A549 (cell line): ENCODE data around the gene MNX1.

Experiments
- CEBPB ChIP-seq, 2 experiments: fragments of >200 bp in 1 of 2; sonication (Bioruptor Twin) in 1 of 2; formaldehyde crosslinking in 1 of 2; IDR thresholded peaks; 2 replicates each; pipeline ENCODE4 v1.6.1; 2012 to 2016
- EP300 ChIP-seq, 2 experiments: fragments of >200 bp; sonication (Bioruptor Twin); formaldehyde crosslinking; IDR thresholded peaks; 2 replicates in 1 of 2; 3 replicates in 1 of 2; pipeline ENCODE4 v1.6.1; 2016 to 2017
- MAFK ChIP-seq: fragments of 450-650 bp; IDR thresholded peaks from 2 replicates; pipeline ENCODE4 v1.6.1; 2014; ENCODE audit not compliant: partially characterized antibody
- MAZ ChIP-seq: fragments of 150-350 bp; IDR thresholded peaks from 2 replicates; pipeline ENCODE4 v1.6.1; 2014; ENCODE audit warnings: antibody characterized with exemption, low read depth, low read length, borderline replicate concordance
- NFE2L2 ChIP-seq: fragments of 150-350 bp; conservative IDR thresholded peaks from 2 replicates; pipeline ENCODE4 v1.6.1; 2014; ENCODE audit warnings: low read length
- NPAS2 ChIP-seq: fragments of 250-450 bp; sonication (Bioruptor Pico); IDR thresholded peaks from 2 replicates; pipeline ENCODE4 v1.8.0; 2022; ENCODE audit warnings: mild to moderate bottlenecking, moderate library complexity, borderline replicate concordance
- RCOR1 ChIP-seq: fragments of 150-350 bp; IDR thresholded peaks from 2 replicates; pipeline ENCODE4 v1.6.1; 2014; ENCODE audit warnings: antibody characterized with exemption, low read length, low read depth
- TF ChIP-seq, protein P1 (sequence below): fragments of >200 bp; sonication (Bioruptor Twin); formaldehyde crosslinking; IDR thresholded peaks from 3 replicates; pipeline ENCODE4 v1.5.1; 2016

DNA sequence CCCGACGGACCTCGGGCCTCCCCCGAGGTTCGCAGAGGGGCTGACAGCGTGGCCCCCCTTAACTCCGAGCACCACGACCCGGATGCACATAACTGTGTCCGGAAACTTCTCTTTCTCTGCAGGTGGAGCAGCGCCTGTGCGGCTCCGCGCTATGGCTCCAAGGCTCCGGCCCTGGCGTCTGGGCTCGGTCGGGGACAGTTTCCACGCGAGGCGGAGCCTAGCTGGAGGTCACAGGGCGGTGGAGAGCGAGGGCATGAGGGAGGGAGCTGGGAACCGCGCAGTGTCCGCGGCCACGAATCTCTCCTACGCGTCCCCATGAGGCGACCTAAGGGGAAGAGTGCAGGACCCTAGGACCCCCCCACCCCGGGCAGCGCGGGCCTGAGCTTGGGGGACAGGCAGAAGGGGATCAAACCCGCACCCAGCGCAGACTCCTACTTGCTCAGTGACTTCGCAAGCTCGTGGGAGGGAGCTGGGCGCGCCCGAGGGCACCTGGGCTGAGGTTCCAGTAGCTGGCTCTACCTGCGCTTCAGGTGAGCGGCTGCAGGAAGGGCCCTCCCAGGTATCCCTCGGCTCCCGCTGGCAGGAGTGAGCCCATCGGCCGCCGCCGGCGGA is 8.6 kb upstream of the MNX1 start:
- TF ChIP-seq RCOR1 (no peak), EP300 (IDR thresholded peaks at IDR 0.05) (no peak), NFE2L2 (no peak), MAFK (no peak), CEBPB (IDR thresholded peaks at IDR 0.05) (no peak), MAZ (no peak), NPAS2 (CRISPR knock-in tag) (no peak)
- TF ChIP-seq, protein P1, sequence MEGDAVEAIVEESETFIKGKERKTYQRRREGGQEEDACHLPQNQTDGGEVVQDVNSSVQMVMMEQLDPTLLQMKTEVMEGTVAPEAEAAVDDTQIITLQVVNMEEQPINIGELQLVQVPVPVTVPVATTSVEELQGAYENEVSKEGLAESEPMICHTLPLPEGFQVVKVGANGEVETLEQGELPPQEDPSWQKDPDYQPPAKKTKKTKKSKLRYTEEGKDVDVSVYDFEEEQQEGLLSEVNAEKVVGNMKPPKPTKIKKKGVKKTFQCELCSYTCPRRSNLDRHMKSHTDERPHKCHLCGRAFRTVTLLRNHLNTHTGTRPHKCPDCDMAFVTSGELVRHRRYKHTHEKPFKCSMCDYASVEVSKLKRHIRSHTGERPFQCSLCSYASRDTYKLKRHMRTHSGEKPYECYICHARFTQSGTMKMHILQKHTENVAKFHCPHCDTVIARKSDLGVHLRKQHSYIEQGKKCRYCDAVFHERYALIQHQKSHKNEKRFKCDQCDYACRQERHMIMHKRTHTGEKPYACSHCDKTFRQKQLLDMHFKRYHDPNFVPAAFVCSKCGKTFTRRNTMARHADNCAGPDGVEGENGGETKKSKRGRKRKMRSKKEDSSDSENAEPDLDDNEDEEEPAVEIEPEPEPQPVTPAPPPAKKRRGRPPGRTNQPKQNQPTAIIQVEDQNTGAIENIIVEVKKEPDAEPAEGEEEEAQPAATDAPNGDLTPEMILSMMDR = no peak
